ENCODE data around the gene CNTF.

GRCh38 chr11:58632510-58632909, 10.0 kb downstream of the CNTF start:
- no peak for TF ChIP-seq EZH2phosphoT487 (IDR thresholded peaks at IDR 0.05; ENCODE audit: insufficient read depth, low read depth)
- no peak for TF ChIP-seq EZH2 (IDR thresholded peaks at IDR 0.05; ENCODE audit: insufficient read depth, poor library complexity, severe bottlenecking)

All from GM23248 (cell line).